ENCODE results near the gene CASD1.

Gene CASD1

GRCh38 chr7:94547126-94547525 is 37.5 kb downstream of the CASD1 start:
- Histone ChIP-seq H3K27ac (ENCODE audit: low read depth, low read length) (no peak overlapping the region), H3K36me3 (ENCODE audit: control insufficient read depth in 5 of 5, insufficient read depth in 5 of 5, low read length in 5 of 5) (peaks cover 2 to 19% (median 10%) of the 10 kb centered on the region in 5 donors), H3K4me3 (ENCODE audit: low read depth in 1 of 5, low read length in 5 of 5) (no peak overlapping the region), H3K9me3 (ENCODE audit: control insufficient read depth in 5 of 5, low read length in 5 of 5) (no peaks in the 10 kb centered on the region), H3K27me3 (ENCODE audit: control insufficient read depth in 5 of 5, insufficient read depth in 4 of 5, low read length in 5 of 5) (no peaks in the 10 kb centered on the region), H3K9ac (ENCODE audit: low read length in 5 of 5) (no peak overlapping the region), H3K4me1 (ENCODE audit: control insufficient read depth in 5 of 5, insufficient read depth in 5 of 5, low read length in 5 of 5) (no peaks in the 10 kb centered on the region)

GRCh38 chr7:94556028-94556427 is 46.4 kb downstream of the CASD1 start:
- H3K4me1 ChIP-seq (ENCODE audit: control insufficient read depth in 5 of 5, insufficient read depth in 5 of 5, low read length in 5 of 5), result no peaks in the 10 kb centered on the region
- H3K36me3 ChIP-seq (ENCODE audit: control insufficient read depth in 5 of 5, insufficient read depth in 5 of 5, low read length in 5 of 5), result peaks cover 12 to 38% (median 24%) of the 10 kb centered on the region in 5 donors
- H3K9me3 ChIP-seq (ENCODE audit: control insufficient read depth in 5 of 5, low read length in 5 of 5), result no peaks in the 10 kb centered on the region
- H3K27me3 ChIP-seq (ENCODE audit: control insufficient read depth in 5 of 5, insufficient read depth in 4 of 5, low read length in 5 of 5), result no peaks in the 10 kb centered on the region
- no peak overlapping the region for H3K9ac ChIP-seq (ENCODE audit: low read length in 5 of 5)
- H3K27ac ChIP-seq (ENCODE audit: low read depth, low read length), result no peak overlapping the region
- no peak overlapping the region for H3K4me3 ChIP-seq (ENCODE audit: low read depth in 1 of 5, low read length in 5 of 5)

GRCh38 chr7:94557215-94557614 is 47.6 kb downstream of the CASD1 start:
- H3K27me3 ChIP-seq (ENCODE audit: control insufficient read depth in 5 of 5, insufficient read depth in 4 of 5, low read length in 5 of 5), result no peaks in the 10 kb centered on the region
- no peak overlapping the region for H3K27ac ChIP-seq (ENCODE audit: low read depth, low read length)
- no peaks in the 10 kb centered on the region for H3K9me3 ChIP-seq (ENCODE audit: control insufficient read depth in 5 of 5, low read length in 5 of 5)
- peaks cover 8 to 40% (median 22%) of the 10 kb centered on the region in 5 donors for H3K36me3 ChIP-seq (ENCODE audit: control insufficient read depth in 5 of 5, insufficient read depth in 5 of 5, low read length in 5 of 5)
- no peaks in the 10 kb centered on the region for H3K4me1 ChIP-seq (ENCODE audit: control insufficient read depth in 5 of 5, insufficient read depth in 5 of 5, low read length in 5 of 5)
- H3K4me3 ChIP-seq (ENCODE audit: low read depth in 1 of 5, low read length in 5 of 5), result no peak overlapping the region
- H3K9ac ChIP-seq (ENCODE audit: low read length in 5 of 5), result no peak overlapping the region

- Histone ChIP-seq H3K27ac (ENCODE audit: low read depth, low read length) (no peak overlapping the region), H3K4me1 (ENCODE audit: control insufficient read depth in 5 of 5, insufficient read depth in 5 of 5, low read length in 5 of 5) (no peaks in the 10 kb centered on the region), H3K9ac (ENCODE audit: low read length in 5 of 5) (no peak overlapping the region), H3K9me3 (ENCODE audit: control insufficient read depth in 5 of 5, low read length in 5 of 5) (no peaks in the 10 kb centered on the region), H3K36me3 (ENCODE audit: control insufficient read depth in 5 of 5, insufficient read depth in 5 of 5, low read length in 5 of 5) (peaks cover 0 to 25% (median 7%) of the 10 kb centered on the region in 5 donors), H3K4me3 (ENCODE audit: low read depth in 1 of 5, low read length in 5 of 5) (no peak overlapping the region), H3K27me3 (ENCODE audit: control insufficient read depth in 5 of 5, insufficient read depth in 4 of 5, low read length in 5 of 5) (no peaks in the 10 kb centered on the region)
Observed at GRCh38 chr7:94559972-94560371, 50.4 kb downstream of the CASD1 start.

GRCh38 chr7:94561841-94562514 is 52.4 kb downstream of the CASD1 start:
- no peak overlapping the region for H3K9ac ChIP-seq (ENCODE audit: low read length in 5 of 5)
- no peaks in the 10 kb centered on the region for H3K4me1 ChIP-seq (ENCODE audit: control insufficient read depth in 5 of 5, insufficient read depth in 5 of 5, low read length in 5 of 5)
- H3K27me3 ChIP-seq (ENCODE audit: control insufficient read depth in 5 of 5, insufficient read depth in 4 of 5, low read length in 5 of 5), result no peaks in the 10 kb centered on the region
- H3K27ac ChIP-seq (ENCODE audit: low read depth, low read length), result no peak overlapping the region
- H3K9me3 ChIP-seq (ENCODE audit: control insufficient read depth in 5 of 5, low read length in 5 of 5), result no peaks in the 10 kb centered on the region
- H3K36me3 ChIP-seq (ENCODE audit: control insufficient read depth in 5 of 5, insufficient read depth in 5 of 5, low read length in 5 of 5), result peaks cover 0 to 9% (median 0%) of the 10 kb centered on the region in 5 donors
- H3K4me3 ChIP-seq (ENCODE audit: low read depth in 1 of 5, low read length in 5 of 5), result no peak overlapping the region

- H3K4me3 ChIP-seq (ENCODE audit: low read depth in 1 of 5, low read length in 5 of 5), result no peak overlapping the region
- no peaks in the 10 kb centered on the region for H3K9me3 ChIP-seq (ENCODE audit: control insufficient read depth in 5 of 5, low read length in 5 of 5)
- H3K27ac ChIP-seq (ENCODE audit: low read depth, low read length), result no peak overlapping the region
- H3K4me1 ChIP-seq (ENCODE audit: control insufficient read depth in 5 of 5, insufficient read depth in 5 of 5, low read length in 5 of 5), result no peaks in the 10 kb centered on the region
- H3K36me3 ChIP-seq (ENCODE audit: control insufficient read depth in 5 of 5, insufficient read depth in 5 of 5, low read length in 5 of 5), result peaks cover 0 to 9% (median 0%) of the 10 kb centered on the region in 5 donors
- H3K27me3 ChIP-seq (ENCODE audit: control insufficient read depth in 5 of 5, insufficient read depth in 4 of 5, low read length in 5 of 5), result no peaks in the 10 kb centered on the region
- no peak overlapping the region for H3K9ac ChIP-seq (ENCODE audit: low read length in 5 of 5)
Observed at GRCh38 chr7:94562525-94562924, 52.9 kb downstream of the CASD1 start.

- Histone ChIP-seq H3K9ac (ENCODE audit: low read length in 5 of 5) (no peak overlapping the region), H3K27me3 (ENCODE audit: control insufficient read depth in 5 of 5, insufficient read depth in 4 of 5, low read length in 5 of 5) (no peaks in the 10 kb centered on the region), H3K4me3 (ENCODE audit: low read depth in 1 of 5, low read length in 5 of 5) (no peak overlapping the region), H3K27ac (ENCODE audit: low read depth, low read length) (no peak overlapping the region), H3K36me3 (ENCODE audit: control insufficient read depth in 5 of 5, insufficient read depth in 5 of 5, low read length in 5 of 5) (peaks cover 0 to 9% (median 0%) of the 10 kb centered on the region in 5 donors), H3K9me3 (ENCODE audit: control insufficient read depth in 5 of 5, low read length in 5 of 5) (no peaks in the 10 kb centered on the region), H3K4me1 (ENCODE audit: control insufficient read depth in 5 of 5, insufficient read depth in 5 of 5, low read length in 5 of 5) (no peaks in the 10 kb centered on the region)
Observed at GRCh38 chr7:94565247-94565894, 55.8 kb downstream of the CASD1 start.

GRCh38 chr7:94567396-94567795 is 57.8 kb downstream of the CASD1 start:
- Histone ChIP-seq H3K4me1 (ENCODE audit: control insufficient read depth in 5 of 5, insufficient read depth in 5 of 5, low read length in 5 of 5) (no peaks in the 10 kb centered on the region), H3K4me3 (ENCODE audit: low read depth in 1 of 5, low read length in 5 of 5) (no peak overlapping the region), H3K27ac (ENCODE audit: low read depth, low read length) (no peak overlapping the region), H3K36me3 (ENCODE audit: control insufficient read depth in 5 of 5, insufficient read depth in 5 of 5, low read length in 5 of 5) (peaks cover 0 to 2% (median 0%) of the 10 kb centered on the region in 5 donors), H3K9ac (ENCODE audit: low read length in 5 of 5) (no peak overlapping the region), H3K9me3 (ENCODE audit: control insufficient read depth in 5 of 5, low read length in 5 of 5) (no peaks in the 10 kb centered on the region), H3K27me3 (ENCODE audit: control insufficient read depth in 5 of 5, insufficient read depth in 4 of 5, low read length in 5 of 5) (no peaks in the 10 kb centered on the region)

GRCh38 chr7:94571816-94572215 is 62.2 kb downstream of the CASD1 start:
- peaks cover 0 to 13% (median 7%) of the 10 kb centered on the region in 5 donors for H3K9me3 ChIP-seq (ENCODE audit: control insufficient read depth in 5 of 5, low read length in 5 of 5)
- no peaks in the 10 kb centered on the region for H3K4me1 ChIP-seq (ENCODE audit: control insufficient read depth in 5 of 5, insufficient read depth in 5 of 5, low read length in 5 of 5)
- no peak overlapping the region for H3K4me3 ChIP-seq (ENCODE audit: low read depth in 1 of 5, low read length in 5 of 5)
- H3K27me3 ChIP-seq (ENCODE audit: control insufficient read depth in 5 of 5, insufficient read depth in 4 of 5, low read length in 5 of 5), result no peaks in the 10 kb centered on the region
- H3K36me3 ChIP-seq (ENCODE audit: control insufficient read depth in 5 of 5, insufficient read depth in 5 of 5, low read length in 5 of 5), result peaks cover 0 to 5% (median 0%) of the 10 kb centered on the region in 5 donors
- no peak overlapping the region for H3K9ac ChIP-seq (ENCODE audit: low read length in 5 of 5)
- H3K27ac ChIP-seq (ENCODE audit: low read depth, low read length), result no peak overlapping the region

- Histone ChIP-seq H3K4me3 (ENCODE audit: low read depth in 1 of 5, low read length in 5 of 5) (no peak overlapping the region), H3K27me3 (ENCODE audit: control insufficient read depth in 5 of 5, insufficient read depth in 4 of 5, low read length in 5 of 5) (no peaks in the 10 kb centered on the region), H3K36me3 (ENCODE audit: control insufficient read depth in 5 of 5, insufficient read depth in 5 of 5, low read length in 5 of 5) (peaks cover 0 to 19% (median 4%) of the 10 kb centered on the region in 5 donors), H3K27ac (ENCODE audit: low read depth, low read length) (no peak overlapping the region), H3K9me3 (ENCODE audit: control insufficient read depth in 5 of 5, low read length in 5 of 5) (peaks cover 0 to 13% (median 7%) of the 10 kb centered on the region in 5 donors), H3K9ac (ENCODE audit: low read length in 5 of 5) (no peak overlapping the region), H3K4me1 (ENCODE audit: control insufficient read depth in 5 of 5, insufficient read depth in 5 of 5, low read length in 5 of 5) (peaks cover 0 to 3% (median 0%) of the 10 kb centered on the region in 5 donors)
Observed at GRCh38 chr7:94575646-94576045, 66.0 kb downstream of the CASD1 start.

Measured in subcutaneous abdominal adipose tissue (tissue), 5 donors.